A673 (cell line): ENCODE results near the gene HM13. TPM values are rescaled to one million over a fixed set of nuclear protein-coding genes. Genes with fewer than 3 reads are reported as not detected.

Experiments
- BruUV-seq: library from RNA; stranded (reverse); fragments of 400-500 nt; replicated peaks from 2 replicates; lab custom pipeline; 2021; lab: Mats Ljungman, UMichigan
- CTCF ChIA-PET: fragments of 300-600 bp; sonication (Branson Sonifier 250); formaldehyde crosslinking; loops from one replicate; lab custom pipeline; 2022; ENCODE audit warnings: antibody characterized with exemption; lab: Charles Lee
- POLR2A ChIA-PET: fragments of 300-600 bp; sonication (Branson Sonifier 250); formaldehyde crosslinking; loops from one replicate; lab custom pipeline; 2022; ENCODE audit warnings: antibody characterized with exemption; ENCODE audit not compliant: low non-redundant PET; lab: Charles Lee
- DNase-seq: peaks from one replicate; pipeline ENCODE4 v3.0.0-alpha.2; 2015; ENCODE audit warnings: low spot score
- H3K27ac ChIP-seq: fragments of 200-600 bp; sonication (generic); 2 replicates; pipeline ENCODE4 v1.5.1; 2016; ENCODE audit warnings: mixed run types, low read depth, mild to moderate bottlenecking, mixed read lengths, antibody characterized with exemption, low read length; ENCODE audit not compliant: poor library complexity, severe bottlenecking
- H3K27me3 ChIP-seq: fragments of 200-600 bp; sonication (generic); replicated peaks from 2 replicates; pipeline ENCODE4 v1.6.1; 2017; ENCODE audit warnings: mixed run types, low read depth, mild to moderate bottlenecking, mixed read lengths, antibody characterized with exemption, low read length; ENCODE audit not compliant: insufficient read depth, poor library complexity
- H3K36me3 ChIP-seq: fragments of 200-600 bp; sonication (generic); 2 replicates; pipeline ENCODE4 v1.6.1; 2016; ENCODE audit warnings: mixed run types, mild to moderate bottlenecking, mixed read lengths, antibody characterized with exemption, low read length; ENCODE audit not compliant: insufficient read depth, poor library complexity, severe bottlenecking
- H3K4me1 ChIP-seq: fragments of 200-600 bp; sonication (generic); 2 replicates; pipeline ENCODE4 v1.6.1; 2017; ENCODE audit warnings: mixed run types, mild to moderate bottlenecking, mixed read lengths, antibody characterized with exemption, low read length; ENCODE audit not compliant: insufficient read depth, poor library complexity, severe bottlenecking
- H3K4me3 ChIP-seq: fragments of 200-600 bp; sonication (generic); 2 replicates; pipeline ENCODE4 v1.5.1; 2016; ENCODE audit warnings: low read depth, mixed run types, mild to moderate bottlenecking, mixed read lengths, low read length; ENCODE audit not compliant: poor library complexity, severe bottlenecking
- H3K9me3 ChIP-seq: fragments of 200-600 bp; sonication (generic); 2 replicates; pipeline ENCODE4 v1.6.1; 2016; ENCODE audit warnings: mixed run types, low read depth, mild to moderate bottlenecking, mixed read lengths, antibody characterized with exemption, low read length; ENCODE audit not compliant: poor library complexity, severe bottlenecking
- EZH2 ChIP-seq: fragments of 200-600 bp; sonication (generic); IDR thresholded peaks from 2 replicates; pipeline ENCODE4 v1.6.1; 2017; ENCODE audit warnings: borderline replicate concordance, low read depth, mild to moderate bottlenecking, mixed read lengths, antibody characterized with exemption, low read length; ENCODE audit not compliant: poor library complexity, severe bottlenecking
- intact Hi-C: fragments of 100-400 bp; cut with micrococcal nuclease; formaldehyde crosslinking; loops from one replicate; pipeline ENCODE4 v1.10.0; 2022; ENCODE audit not compliant: unreplicated experiment
- total RNA-seq: library from RNA; stranded (reverse); gene quantifications from 2 replicates; pipeline ENCODE4 v1.2.3, GENCODE V29; 2021
- TF ChIP-seq, protein P1 (sequence below): fragments of 300-800, 200-600 bp; sonication (generic); conservative IDR thresholded peaks from 2 replicates; pipeline ENCODE4 v1.5.1; 2017; ENCODE audit warnings: low read depth, mild to moderate bottlenecking, antibody characterized with exemption, low read length, moderate library complexity, mixed read lengths

The HM13 gene
- total RNA-seq, 1 experiment from 2014 or later = 196 TPM

DNA sequence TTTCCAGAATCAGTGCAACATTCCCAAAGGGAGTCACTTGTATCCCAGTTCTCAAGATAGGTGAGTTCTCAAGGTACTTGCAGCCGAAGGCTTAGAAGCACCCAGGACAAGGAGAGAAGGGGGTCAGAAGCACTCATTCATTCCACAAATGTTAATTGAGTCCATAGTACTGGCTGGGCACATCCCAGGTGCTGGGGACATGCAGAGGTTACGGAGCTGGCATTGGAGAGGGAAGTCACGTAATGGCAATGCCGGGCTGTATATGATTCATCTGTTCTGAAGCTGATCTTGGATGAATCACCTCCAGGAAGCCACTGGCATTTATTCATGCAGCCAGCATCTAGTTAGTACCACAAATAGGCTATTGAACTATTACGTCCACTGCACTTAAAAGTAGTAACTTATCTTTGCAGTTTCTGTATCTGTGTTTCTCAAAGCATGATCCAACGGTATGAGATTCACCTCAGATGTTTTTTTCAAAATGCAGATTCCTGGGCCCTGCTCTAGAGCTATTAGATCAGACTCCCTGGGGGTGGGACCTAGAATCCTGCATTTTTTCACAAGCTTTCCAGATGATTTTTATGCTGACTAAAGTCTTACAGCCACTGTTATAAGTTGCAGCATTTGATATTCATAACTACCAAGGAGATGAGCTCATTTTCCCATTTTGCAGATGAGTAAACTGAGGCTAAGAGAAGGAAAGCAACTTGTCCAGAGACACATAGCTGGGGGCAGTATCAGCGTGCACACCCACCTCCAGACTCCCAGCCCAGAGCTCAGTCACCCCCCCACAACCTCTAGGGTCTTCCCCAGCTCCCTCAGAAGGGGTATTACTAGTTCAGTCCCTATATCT lies 46.7 kb downstream of the HM13 start:
- POLR2A ChIA-PET = interaction anchor here (1.0 kb wide), 1 partner anchor 52 kb away, joined by 3 read pairs; no protein-coding TSS in a partner anchor
- intact Hi-C loops = loop anchor here (1.0 kb wide), 1 partner anchor 51 kb away; no protein-coding TSS in a partner anchor
- peaks cover 47% of the 10 kb centered on the region for H3K36me3 ChIP-seq
- CTCF ChIA-PET = interaction anchor here (0.5 to 6.3 kb wide), 9 partner anchors 9 to 73 kb away, joined by 3 to 147 read pairs (median 4); partner anchors contain the start of gene ID1
- no peak overlapping the region for H3K4me3 ChIP-seq
- BruUV-seq = no TSS peak
- H3K9me3 ChIP-seq = no peaks in the 10 kb centered on the region
- H3K27me3 ChIP-seq = no peaks in the 10 kb centered on the region
- no peak for TF ChIP-seq EZH2
- TF ChIP-seq, protein P1, sequence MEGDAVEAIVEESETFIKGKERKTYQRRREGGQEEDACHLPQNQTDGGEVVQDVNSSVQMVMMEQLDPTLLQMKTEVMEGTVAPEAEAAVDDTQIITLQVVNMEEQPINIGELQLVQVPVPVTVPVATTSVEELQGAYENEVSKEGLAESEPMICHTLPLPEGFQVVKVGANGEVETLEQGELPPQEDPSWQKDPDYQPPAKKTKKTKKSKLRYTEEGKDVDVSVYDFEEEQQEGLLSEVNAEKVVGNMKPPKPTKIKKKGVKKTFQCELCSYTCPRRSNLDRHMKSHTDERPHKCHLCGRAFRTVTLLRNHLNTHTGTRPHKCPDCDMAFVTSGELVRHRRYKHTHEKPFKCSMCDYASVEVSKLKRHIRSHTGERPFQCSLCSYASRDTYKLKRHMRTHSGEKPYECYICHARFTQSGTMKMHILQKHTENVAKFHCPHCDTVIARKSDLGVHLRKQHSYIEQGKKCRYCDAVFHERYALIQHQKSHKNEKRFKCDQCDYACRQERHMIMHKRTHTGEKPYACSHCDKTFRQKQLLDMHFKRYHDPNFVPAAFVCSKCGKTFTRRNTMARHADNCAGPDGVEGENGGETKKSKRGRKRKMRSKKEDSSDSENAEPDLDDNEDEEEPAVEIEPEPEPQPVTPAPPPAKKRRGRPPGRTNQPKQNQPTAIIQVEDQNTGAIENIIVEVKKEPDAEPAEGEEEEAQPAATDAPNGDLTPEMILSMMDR = no peak
- peak; percentile 54 for DNase-seq
- H3K4me1 ChIP-seq = peaks cover 6% of the 10 kb centered on the region
- peak overlapping the region; percentile 76 for H3K27ac ChIP-seq

- intact Hi-C loops = no loop called here
- BruUV-seq = no TSS peak
- CTCF ChIA-PET = interaction anchor here (1.1 to 6.3 kb wide), 8 partner anchors 11 to 162 kb away, joined by 3 to 147 read pairs (median 7); partner anchors contain the start of gene ID1
- TF ChIP-seq, protein P1 = no peak
- TF ChIP-seq EZH2 = no peak
- Histone ChIP-seq H3K36me3 (peaks cover 47% of the 10 kb centered on the region), H3K4me1 (peaks cover 6% of the 10 kb centered on the region), H3K27me3 (no peaks in the 10 kb centered on the region), H3K4me3 (no peak overlapping the region), H3K9me3 (no peaks in the 10 kb centered on the region), H3K27ac (no peak overlapping the region)
- no peak for DNase-seq
- POLR2A ChIA-PET = interaction anchor here (0.6 kb wide), 1 partner anchor 38 kb away, joined by 13 read pairs; no protein-coding TSS in a partner anchor
Observed at GRCh38 chr20:31562241-31562640, 48.0 kb downstream of the HM13 start.

DNA sequence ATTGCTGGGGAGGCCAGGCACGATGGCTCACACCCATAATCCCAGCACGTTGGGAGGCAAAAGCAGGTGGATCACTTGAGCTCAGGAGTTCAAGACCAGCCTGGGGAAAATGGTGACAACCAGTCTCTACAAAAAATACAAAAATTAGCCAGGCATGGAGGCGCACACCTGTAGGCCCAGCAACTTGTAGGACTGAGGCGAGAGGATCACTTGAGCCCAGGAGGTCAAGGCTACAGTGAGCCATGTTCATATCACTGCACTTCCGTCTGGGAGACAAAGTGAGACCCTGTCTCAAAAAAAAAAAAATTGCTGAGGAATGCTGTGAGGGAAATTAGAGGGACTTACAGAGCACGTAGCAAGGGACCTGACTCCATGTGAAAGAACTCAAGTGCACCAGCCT lies 50.0 kb downstream of the HM13 start:
- CTCF ChIA-PET = interaction anchor here (6.3 kb wide), 1 partner anchor 48 kb away, joined by 147 read pairs; no protein-coding TSS in a partner anchor
- DNase-seq = no peak
- H3K4me1 ChIP-seq = peaks cover 6% of the 10 kb centered on the region

More for the DNA sequence above, 50.0 kb downstream of the HM13 start:
- TF ChIP-seq EZH2 = no peak
- TF ChIP-seq, protein P1 = no peak
- POLR2A ChIA-PET = no interaction called here
- intact Hi-C loops = no loop called here
- Histone ChIP-seq H3K27ac (no peak overlapping the region), H3K27me3 (no peaks in the 10 kb centered on the region), H3K4me3 (no peak overlapping the region), H3K36me3 (peaks cover 47% of the 10 kb centered on the region), H3K9me3 (no peaks in the 10 kb centered on the region)
- no TSS peak for BruUV-seq
